HuH-7 (cell line): ENCODE data around the gene HOXD3.

Source experiments
- DNase-seq: peaks from one replicate; pipeline ENCODE4 v3.0.0; 2011; ENCODE audit warnings: low spot score

Gene HOXD3

DNA sequence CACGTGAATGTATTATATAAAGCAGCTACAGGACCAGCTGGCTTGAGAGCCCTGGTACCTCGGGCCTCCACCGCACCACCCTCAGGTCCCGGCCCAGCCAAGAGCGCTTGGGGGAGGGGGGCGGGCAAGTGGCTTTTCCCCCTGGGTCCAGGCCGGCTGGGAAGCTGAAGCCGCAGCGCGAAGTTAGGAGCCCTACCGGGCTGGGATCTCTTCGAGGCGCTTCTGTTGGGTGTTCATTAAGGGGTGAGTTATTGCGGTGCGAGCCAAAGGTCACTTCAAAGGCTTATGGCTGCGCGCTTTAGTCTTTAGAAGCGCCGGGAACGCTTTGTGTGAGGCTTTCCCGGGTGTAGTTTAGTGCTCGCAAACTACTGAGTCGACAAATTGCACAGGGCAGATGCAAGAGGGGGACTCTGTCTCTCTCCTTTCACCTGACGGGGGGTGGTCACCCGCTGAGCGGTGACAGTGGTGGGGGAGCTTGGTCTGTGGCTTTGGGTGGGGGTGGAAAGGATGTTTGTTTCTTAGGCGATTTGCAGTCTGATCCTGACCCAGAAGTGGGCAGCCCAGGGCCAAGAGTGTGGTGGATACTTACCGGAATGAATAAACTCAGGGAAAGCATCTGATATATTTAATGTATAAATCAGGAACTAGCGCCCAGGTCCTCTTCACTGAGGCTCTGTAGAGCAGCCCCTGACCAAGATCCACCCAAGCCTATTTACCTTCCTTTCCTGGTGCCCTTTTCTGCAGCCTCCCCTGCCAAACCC, 6.0 kb downstream of the HOXD3 start:
- DNase-seq = no peak

DNA sequence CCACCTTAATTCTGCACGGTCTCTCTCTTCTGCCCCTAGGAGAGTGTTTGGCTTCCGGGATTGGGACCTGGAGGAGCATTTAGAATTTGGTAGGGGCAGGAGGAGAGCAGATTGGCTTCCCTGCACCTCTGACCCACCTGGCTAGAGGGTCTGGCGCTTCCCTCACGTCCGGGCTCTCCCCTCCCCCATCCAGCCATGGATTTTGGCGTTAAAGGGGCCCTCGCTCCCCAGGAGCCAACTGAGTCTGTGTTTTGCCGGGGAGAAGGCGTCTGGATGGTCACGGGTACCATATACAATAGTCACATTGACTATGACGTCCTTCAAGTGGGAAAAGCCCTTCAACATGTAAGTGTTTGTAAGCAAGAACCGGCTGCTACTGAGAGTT, 6.6 kb downstream of the HOXD3 start:
- DNase-seq = no peak

- no peak for DNase-seq
Measured at GRCh38 chr2:176164201-176164600, 7.1 kb downstream of the HOXD3 start.

- no peak for DNase-seq
Measured at GRCh38 chr2:176164611-176165369, 7.7 kb downstream of the HOXD3 start.

DNA sequence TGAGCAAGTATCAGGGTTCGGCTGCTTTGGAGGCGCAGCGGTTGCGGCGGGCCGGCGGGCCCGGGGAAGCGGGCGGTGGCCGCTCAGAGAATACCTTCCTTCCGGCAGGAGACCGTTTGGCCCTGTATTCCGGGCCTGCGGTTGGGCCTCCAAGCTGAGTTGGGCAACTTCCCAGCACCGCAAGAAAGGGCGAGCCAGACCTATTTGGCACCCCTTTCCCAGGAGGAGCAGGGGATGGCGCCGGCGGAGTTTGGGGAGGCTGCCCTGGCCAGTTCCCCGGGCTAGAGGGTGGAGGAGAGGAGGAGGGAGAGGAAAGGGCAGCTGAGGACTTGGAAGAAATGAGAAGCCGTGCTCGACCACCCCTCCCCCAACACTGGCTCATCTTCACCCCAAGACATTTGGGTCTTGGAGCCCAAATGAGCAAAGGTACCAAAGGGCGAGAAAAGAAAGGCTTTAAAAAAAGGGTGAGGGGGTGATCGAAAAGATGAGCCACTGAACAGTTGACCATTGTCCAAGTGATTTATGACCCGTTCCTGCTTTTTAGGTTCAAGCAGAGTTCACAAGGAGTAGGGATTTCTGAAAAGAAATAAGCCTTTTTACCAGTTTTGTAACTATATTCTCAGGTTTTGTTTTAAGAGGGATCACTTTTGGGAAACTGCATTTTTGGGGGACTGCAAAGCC, 8.4 kb downstream of the HOXD3 start:
- DNase-seq = no peak

GRCh38 chr2:176166272-176166671, 9.2 kb downstream of the HOXD3 start:
- DNase-seq = no peak

DNA sequence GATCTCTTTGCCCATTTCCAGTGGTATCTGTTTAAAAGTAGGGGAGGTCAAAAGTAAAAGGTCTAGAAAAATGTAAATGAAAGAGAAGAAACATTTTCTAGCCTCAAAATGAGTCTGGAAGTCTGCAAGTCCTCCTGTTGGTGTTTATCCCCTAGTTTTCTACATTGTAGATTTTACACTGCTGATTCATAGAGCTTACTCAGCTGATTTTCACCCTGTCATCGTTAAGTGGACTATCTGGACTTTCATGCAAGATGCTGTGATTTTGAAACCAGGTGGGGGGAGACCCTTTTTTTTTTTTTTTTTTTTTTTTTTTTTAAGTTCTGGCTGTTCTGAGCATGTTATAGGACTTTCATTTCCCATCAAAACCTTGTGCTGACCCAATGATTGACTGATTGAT, 10.3 kb downstream of the HOXD3 start:
- DNase-seq = no peak

GRCh38 chr2:176169181-176169580, 12.1 kb downstream of the HOXD3 start:
- no peak for DNase-seq

DNA sequence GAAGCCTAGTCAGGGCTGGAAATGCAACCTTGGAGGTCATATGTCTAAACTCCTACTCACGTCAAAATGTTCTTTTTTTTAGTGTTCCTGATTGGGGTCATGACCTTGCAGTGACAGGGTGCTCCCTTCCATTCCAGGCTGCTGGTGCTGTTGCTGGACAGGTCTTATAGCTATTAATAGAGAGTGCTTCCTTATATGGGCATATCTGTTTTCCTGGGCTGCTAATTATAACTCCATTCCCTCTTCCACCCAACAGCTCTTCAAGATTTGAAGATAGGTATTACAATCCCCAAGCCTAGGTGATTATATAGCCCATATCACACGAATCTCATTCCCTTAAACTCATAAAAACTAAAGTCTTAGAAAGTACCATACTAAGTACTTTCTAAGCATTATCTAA, 12.6 kb downstream of the HOXD3 start:
- DNase-seq = no peak

GRCh38 chr2:176170602-176171305, 13.6 kb downstream of the HOXD3 start:
- DNase-seq = no peak

GRCh38 chr2:176171351-176172006, 14.4 kb downstream of the HOXD3 start:
- DNase-seq = no peak

DNA sequence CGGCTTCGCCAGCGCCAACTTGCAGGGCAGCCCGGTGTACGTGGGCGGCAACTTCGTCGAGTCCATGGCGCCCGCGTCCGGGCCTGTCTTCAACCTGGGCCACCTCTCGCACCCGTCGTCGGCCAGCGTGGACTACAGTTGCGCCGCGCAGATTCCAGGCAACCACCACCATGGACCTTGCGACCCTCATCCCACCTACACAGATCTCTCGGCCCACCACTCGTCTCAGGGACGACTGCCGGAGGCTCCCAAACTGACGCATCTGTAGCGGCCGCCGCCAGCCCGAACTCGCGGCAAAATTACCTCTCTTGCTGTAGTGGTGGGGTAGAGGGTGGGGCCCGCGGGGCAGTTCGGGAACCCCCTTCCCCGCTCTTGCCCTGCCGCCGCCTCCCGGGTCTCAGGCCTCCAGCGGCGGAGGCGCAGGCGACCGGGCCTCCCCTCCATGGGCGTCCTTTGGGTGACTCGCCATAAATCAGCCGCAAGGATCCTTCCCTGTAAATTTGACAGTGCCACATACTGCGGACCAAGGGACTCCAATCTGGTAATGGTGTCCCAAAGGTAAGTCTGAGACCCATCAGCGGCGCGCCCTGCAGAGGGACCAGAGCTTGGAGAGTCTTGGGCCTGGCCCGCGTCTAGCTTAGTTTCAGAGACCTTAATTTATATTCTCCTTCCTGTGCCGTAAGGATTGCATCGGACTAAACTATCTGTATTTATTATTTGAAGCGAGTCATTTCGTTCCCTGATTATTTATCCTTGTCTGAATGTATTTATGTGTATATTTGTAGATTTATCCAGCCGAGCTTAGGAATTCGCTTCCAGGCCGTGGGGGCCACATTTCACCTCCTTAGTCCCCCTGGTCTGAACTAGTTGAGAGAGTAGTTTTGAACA, 15.1 kb downstream of the HOXD3 start:
- no peak for DNase-seq

- DNase-seq = no peak
Measured at GRCh38 chr2:176172895-176173566, 15.9 kb downstream of the HOXD3 start.

GRCh38 chr2:176173567-176174381, 16.7 kb downstream of the HOXD3 start:
- DNase-seq = peak; percentile 81

GRCh38 chr2:176174382-176174823, 17.3 kb downstream of the HOXD3 start:
- DNase-seq = peak; percentile 69

- no peak for DNase-seq
Measured at GRCh38 chr2:176174824-176175708, 18.0 kb downstream of the HOXD3 start.

DNA sequence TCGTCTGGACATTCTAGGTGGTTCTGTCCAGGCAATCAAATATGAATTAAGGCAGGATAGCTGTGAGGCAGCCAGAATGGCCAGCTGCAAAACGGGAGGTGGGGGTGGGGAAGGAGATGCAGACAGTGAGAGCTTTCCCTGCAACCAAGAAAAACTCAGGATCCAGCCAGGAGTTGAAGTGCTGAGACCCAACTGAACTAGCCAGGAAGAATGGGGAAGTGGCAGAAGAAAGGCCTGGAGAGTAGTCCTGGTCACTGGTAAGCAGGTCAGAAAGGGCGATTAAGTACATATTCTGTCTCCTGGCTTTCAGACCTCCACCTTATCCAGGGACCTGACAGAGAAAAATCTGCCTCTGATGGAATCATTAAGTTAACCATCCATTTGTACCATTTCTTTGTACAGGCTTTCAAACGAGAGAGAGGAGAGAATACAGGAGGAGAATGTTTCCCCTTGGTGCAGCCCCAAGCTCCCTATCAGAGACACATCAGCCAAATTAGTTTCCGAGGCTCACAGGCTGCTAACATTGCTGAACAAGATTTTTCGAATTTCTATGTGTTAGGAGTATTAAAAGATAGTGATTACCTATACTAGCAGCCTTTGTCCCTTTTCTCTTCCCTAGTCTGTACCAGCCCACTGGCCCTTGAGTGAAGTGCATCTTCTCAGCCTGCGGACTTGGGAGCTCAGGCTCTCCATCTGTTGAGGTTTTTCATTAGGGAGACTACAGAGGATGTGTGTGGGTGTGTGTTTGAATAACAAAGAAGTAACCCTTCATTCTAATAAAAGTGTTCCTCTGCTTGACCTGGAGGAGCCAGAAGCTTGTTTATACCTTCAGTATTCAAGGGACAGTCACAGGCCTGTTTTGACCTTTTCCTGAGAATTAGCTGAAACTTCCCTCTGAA, 18.9 kb downstream of the HOXD3 start:
- DNase-seq = no peak
